ENCODE measurements around the gene SLC2A1. TPM values are rescaled to one million over a fixed set of nuclear protein-coding genes. Genes with fewer than 3 reads are reported as not detected.

The SLC2A1 gene
- total and polyA plus RNA-seq, 2 of the 13 experiments (the other 11 are each of a cell fraction or from before 2014, with no cell fraction given) = 125 to 423 TPM

GRCh38 chr1:42979896-42980800 lies 21.5 kb upstream of the SLC2A1 start (continued):
- no peak for TF ChIP-seq ZNF335 (CRISPR knock-in tag; IDR thresholded peaks at IDR 0.05)
- TF ChIP-seq, protein P1, sequence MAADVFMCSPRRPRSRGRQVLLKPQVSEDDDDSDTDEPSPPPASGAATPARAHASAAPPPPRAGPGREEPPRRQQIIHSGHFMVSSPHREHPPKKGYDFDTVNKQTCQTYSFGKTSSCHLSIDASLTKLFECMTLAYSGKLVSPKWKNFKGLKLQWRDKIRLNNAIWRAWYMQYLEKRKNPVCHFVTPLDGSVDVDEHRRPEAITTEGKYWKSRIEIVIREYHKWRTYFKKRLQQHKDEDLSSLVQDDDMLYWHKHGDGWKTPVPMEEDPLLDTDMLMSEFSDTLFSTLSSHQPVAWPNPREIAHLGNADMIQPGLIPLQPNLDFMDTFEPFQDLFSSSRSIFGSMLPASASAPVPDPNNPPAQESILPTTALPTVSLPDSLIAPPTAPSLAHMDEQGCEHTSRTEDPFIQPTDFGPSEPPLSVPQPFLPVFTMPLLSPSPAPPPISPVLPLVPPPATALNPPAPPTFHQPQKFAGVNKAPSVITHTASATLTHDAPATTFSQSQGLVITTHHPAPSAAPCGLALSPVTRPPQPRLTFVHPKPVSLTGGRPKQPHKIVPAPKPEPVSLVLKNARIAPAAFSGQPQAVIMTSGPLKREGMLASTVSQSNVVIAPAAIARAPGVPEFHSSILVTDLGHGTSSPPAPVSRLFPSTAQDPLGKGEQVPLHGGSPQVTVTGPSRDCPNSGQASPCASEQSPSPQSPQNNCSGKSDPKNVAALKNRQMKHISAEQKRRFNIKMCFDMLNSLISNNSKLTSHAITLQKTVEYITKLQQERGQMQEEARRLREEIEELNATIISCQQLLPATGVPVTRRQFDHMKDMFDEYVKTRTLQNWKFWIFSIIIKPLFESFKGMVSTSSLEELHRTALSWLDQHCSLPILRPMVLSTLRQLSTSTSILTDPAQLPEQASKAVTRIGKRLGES (CRISPR knock-in tag; IDR thresholded peaks at IDR 0.05; ENCODE audit: borderline replicate concordance) = no peak
- no peak for TF ChIP-seq ZNF850 (CRISPR knock-in tag; conservative IDR thresholded peaks at IDR 0.05)
- no peak for TF ChIP-seq CBFB (CRISPR knock-in tag; IDR thresholded peaks at IDR 0.05)
- TF ChIP-seq ZNF878 (CRISPR knock-in tag; IDR thresholded peaks at IDR 0.05) = no peak
- TF ChIP-seq, protein P2, sequence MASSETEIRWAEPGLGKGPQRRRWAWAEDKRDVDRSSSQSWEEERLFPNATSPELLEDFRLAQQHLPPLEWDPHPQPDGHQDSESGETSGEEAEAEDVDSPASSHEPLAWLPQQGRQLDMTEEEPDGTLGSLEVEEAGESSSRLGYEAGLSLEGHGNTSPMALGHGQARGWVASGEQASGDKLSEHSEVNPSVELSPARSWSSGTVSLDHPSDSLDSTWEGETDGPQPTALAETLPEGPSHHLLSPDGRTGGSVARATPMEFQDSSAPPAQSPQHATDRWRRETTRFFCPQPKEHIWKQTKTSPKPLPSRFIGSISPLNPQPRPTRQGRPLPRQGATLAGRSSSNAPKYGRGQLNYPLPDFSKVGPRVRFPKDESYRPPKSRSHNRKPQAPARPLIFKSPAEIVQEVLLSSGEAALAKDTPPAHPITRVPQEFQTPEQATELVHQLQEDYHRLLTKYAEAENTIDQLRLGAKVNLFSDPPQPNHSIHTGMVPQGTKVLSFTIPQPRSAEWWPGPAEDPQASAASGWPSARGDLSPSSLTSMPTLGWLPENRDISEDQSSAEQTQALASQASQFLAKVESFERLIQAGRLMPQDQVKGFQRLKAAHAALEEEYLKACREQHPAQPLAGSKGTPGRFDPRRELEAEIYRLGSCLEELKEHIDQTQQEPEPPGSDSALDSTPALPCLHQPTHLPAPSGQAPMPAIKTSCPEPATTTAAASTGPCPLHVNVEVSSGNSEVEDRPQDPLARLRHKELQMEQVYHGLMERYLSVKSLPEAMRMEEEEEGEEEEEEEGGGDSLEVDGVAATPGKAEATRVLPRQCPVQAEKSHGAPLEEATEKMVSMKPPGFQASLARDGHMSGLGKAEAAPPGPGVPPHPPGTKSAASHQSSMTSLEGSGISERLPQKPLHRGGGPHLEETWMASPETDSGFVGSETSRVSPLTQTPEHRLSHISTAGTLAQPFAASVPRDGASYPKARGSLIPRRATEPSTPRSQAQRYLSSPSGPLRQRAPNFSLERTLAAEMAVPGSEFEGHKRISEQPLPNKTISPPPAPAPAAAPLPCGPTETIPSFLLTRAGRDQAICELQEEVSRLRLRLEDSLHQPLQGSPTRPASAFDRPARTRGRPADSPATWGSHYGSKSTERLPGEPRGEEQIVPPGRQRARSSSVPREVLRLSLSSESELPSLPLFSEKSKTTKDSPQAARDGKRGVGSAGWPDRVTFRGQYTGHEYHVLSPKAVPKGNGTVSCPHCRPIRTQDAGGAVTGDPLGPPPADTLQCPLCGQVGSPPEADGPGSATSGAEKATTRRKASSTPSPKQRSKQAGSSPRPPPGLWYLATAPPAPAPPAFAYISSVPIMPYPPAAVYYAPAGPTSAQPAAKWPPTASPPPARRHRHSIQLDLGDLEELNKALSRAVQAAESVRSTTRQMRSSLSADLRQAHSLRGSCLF (CRISPR knock-in tag; IDR thresholded peaks at IDR 0.05; ENCODE audit: borderline replicate concordance) = no peak
- no peak for TF ChIP-seq FLYWCH1 (CRISPR knock-in tag; IDR thresholded peaks at IDR 0.05)
- no peak for TF ChIP-seq HNRNPUL1 (IDR thresholded peaks at IDR 0.05; ENCODE audit: low read depth, low read length)
- TF ChIP-seq ZNF30 (CRISPR knock-in tag; IDR thresholded peaks at IDR 0.05) = no peak
- TF ChIP-seq ZNF570 (CRISPR knock-in tag; IDR thresholded peaks at IDR 0.05; ENCODE audit: borderline replicate concordance) = no peak
- TF ChIP-seq ZNF891 (CRISPR knock-in tag; IDR thresholded peaks at IDR 0.05) = no peak
- TF ChIP-seq ZNF263 (CRISPR knock-in tag; IDR thresholded peaks at IDR 0.05) = no peak
- TF ChIP-seq MAFG (CRISPR knock-in tag; IDR thresholded peaks at IDR 0.05) = no peak
- TF ChIP-seq, protein P3, sequence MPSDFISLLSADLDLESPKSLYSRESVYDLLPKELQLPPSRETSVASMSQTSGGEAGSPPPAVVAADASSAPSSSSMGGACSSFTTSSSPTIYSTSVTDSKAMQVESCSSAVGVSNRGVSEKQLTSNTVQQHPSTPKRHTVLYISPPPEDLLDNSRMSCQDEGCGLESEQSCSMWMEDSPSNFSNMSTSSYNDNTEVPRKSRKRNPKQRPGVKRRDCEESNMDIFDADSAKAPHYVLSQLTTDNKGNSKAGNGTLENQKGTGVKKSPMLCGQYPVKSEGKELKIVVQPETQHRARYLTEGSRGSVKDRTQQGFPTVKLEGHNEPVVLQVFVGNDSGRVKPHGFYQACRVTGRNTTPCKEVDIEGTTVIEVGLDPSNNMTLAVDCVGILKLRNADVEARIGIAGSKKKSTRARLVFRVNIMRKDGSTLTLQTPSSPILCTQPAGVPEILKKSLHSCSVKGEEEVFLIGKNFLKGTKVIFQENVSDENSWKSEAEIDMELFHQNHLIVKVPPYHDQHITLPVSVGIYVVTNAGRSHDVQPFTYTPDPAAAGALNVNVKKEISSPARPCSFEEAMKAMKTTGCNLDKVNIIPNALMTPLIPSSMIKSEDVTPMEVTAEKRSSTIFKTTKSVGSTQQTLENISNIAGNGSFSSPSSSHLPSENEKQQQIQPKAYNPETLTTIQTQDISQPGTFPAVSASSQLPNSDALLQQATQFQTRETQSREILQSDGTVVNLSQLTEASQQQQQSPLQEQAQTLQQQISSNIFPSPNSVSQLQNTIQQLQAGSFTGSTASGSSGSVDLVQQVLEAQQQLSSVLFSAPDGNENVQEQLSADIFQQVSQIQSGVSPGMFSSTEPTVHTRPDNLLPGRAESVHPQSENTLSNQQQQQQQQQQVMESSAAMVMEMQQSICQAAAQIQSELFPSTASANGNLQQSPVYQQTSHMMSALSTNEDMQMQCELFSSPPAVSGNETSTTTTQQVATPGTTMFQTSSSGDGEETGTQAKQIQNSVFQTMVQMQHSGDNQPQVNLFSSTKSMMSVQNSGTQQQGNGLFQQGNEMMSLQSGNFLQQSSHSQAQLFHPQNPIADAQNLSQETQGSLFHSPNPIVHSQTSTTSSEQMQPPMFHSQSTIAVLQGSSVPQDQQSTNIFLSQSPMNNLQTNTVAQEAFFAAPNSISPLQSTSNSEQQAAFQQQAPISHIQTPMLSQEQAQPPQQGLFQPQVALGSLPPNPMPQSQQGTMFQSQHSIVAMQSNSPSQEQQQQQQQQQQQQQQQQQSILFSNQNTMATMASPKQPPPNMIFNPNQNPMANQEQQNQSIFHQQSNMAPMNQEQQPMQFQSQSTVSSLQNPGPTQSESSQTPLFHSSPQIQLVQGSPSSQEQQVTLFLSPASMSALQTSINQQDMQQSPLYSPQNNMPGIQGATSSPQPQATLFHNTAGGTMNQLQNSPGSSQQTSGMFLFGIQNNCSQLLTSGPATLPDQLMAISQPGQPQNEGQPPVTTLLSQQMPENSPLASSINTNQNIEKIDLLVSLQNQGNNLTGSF (CRISPR knock-in tag; IDR thresholded peaks at IDR 0.05) = no peak
- TF ChIP-seq ZZZ3 (CRISPR knock-in tag; IDR thresholded peaks at IDR 0.05; ENCODE audit: borderline replicate concordance) = no peak
- no peak for TF ChIP-seq REXO4 (CRISPR knock-in tag; IDR thresholded peaks at IDR 0.05; ENCODE audit: borderline replicate concordance)
